Thoracic aorta (tissue), 2 donors: Measurements from ENCODE around the gene PPY. TPM values are rescaled to one million over a fixed set of nuclear protein-coding genes. Genes with fewer than 3 reads are reported as not detected.

ENCODE experiments used
- ATAC-seq: fragments of 150-250 bp; one replicate; pipeline ENCODE4 v1.8.0; 2017; ENCODE audit warnings: low read depth; ENCODE audit not compliant: insufficient number of reproducible peaks, low FRiP score
- DNase-seq: peaks from one replicate; pipeline ENCODE4 v3.0.0-alpha.2; 2020; ENCODE audit warnings: low spot score
- H3K27ac ChIP-seq, 2 donors: fragments of 200-600 bp; sonication (generic); 1 replicate in 1 of 2; 2 replicates in 1 of 2; pipeline ENCODE4 v1.5.1; 2016; ENCODE audit warnings: mild to moderate bottlenecking in 2 of 2, moderate library complexity in 2 of 2
- H3K27me3 ChIP-seq: fragments of 200-600 bp; sonication (generic); replicated peaks from 2 replicates; pipeline ENCODE4 v1.6.0; 2016; ENCODE audit warnings: mild to moderate bottlenecking; ENCODE audit not compliant: insufficient read depth
- H3K36me3 ChIP-seq: fragments of 200-600 bp; sonication (generic); one replicate; pipeline ENCODE4 v1.5.1; 2016
- H3K4me1 ChIP-seq, 2 donors: fragments of 200-600 bp; sonication (generic); 1 replicate in 1 of 2; 2 replicates in 1 of 2; pipeline versions ENCODE4 v1.5.1 to v1.6.0; 2016; ENCODE audit warnings: low read depth in 2 of 2, mild to moderate bottlenecking in 1 of 2; ENCODE audit not compliant: control insufficient read depth in 1 of 2
- H3K4me3 ChIP-seq: fragments of 200-600 bp; sonication (generic); 2 replicates; pipeline ENCODE4 v1.5.1; 2016; ENCODE audit warnings: mild to moderate bottlenecking
- H3K9me3 ChIP-seq: fragments of 200-600 bp; sonication (generic); 2 replicates; pipeline ENCODE4 v1.5.1; 2016
- total RNA-seq, 2 donors: library from RNA; depleted of rRNA; stranded (reverse); fragments of >200 nt; gene quantifications; one replicate each; pipeline versions ENCODE4 v1.1.0 to v1.2.3, GENCODE V29; 2016
- TF ChIP-seq, protein P1 (sequence below): fragments of 200-600 bp; sonication (generic); IDR thresholded peaks from one replicate; pipeline ENCODE4 v1.5.1; 2019; ENCODE audit warnings: antibody characterized with exemption

PPY gene
- total RNA-seq, 2 donors from 2014 or later, result not detected

DNA sequence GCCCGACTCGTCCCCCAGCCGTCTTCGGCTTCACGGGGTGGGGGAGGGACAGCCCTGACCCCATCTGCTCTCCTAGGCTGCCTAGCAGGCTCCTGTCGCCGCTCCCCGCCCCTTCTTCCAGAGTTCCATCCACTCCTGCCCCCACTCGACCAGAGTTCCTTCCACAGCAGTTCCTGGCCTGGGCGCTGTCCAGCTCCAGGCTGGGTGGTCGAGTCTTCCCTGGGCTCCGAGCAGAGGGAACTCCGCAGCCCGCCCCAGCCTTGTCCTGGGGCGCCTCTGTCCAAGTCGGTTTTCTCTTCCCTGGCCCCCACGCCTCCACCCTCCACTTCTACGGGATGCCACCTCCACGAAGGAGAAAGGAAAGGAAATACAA, 10.1 kb upstream of the PPY start:
- TF ChIP-seq, protein P1, sequence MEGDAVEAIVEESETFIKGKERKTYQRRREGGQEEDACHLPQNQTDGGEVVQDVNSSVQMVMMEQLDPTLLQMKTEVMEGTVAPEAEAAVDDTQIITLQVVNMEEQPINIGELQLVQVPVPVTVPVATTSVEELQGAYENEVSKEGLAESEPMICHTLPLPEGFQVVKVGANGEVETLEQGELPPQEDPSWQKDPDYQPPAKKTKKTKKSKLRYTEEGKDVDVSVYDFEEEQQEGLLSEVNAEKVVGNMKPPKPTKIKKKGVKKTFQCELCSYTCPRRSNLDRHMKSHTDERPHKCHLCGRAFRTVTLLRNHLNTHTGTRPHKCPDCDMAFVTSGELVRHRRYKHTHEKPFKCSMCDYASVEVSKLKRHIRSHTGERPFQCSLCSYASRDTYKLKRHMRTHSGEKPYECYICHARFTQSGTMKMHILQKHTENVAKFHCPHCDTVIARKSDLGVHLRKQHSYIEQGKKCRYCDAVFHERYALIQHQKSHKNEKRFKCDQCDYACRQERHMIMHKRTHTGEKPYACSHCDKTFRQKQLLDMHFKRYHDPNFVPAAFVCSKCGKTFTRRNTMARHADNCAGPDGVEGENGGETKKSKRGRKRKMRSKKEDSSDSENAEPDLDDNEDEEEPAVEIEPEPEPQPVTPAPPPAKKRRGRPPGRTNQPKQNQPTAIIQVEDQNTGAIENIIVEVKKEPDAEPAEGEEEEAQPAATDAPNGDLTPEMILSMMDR, result no peak
- Histone ChIP-seq H3K27ac (no peak overlapping the region), H3K4me3 (peak overlapping the region; percentile 23), H3K27me3 (peaks cover 15% of the 10 kb centered on the region), H3K36me3 (no peaks in the 10 kb centered on the region), H3K9me3 (no peaks in the 10 kb centered on the region), H3K4me1 (peaks cover 3 to 6% of the 10 kb centered on the region in 2 donors)
- no peak for ATAC-seq
- DNase-seq, result no peak

DNA sequence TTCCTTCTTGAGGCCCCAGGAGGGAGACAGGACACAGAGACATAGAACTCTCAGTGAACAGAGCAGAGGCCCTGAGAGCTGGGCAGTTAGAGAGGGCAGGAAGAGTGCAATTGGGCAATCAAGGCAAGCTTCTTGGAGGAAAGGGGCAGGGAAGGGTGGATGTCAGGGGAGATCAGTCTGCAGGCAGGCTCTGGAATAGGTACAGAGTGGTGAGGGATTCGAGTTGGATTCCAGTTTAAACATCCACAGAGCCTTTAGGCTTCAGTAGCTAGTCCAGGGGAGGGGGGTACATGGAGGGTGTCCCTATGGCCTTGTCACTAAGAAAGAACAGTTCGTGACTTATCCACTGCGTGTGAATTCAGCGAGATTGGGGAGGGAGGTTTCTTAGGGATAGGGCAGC, 9.5 kb upstream of the PPY start:
- peaks cover 15% of the 10 kb centered on the region for H3K27me3 ChIP-seq
- TF ChIP-seq, protein P1, result no peak

DNA sequence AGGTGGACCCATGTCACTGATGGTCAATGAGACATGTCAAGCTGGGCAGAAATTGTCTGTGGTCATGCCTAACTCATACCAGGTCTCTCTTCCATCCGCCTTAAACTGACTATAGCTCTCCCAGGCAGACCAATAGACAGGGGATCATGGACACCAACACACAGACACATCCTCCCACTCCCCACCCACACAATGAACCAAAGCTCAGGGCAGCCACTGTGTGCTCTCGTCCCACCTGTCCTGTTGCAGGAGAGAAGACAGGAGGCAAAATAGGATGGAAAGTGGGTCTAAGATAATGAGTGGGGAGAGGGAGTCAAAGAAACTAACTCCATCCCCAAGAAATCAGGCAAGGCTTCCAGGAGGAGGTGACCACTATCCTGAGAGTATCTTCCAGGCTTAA, 8.3 kb upstream of the PPY start:
- Histone ChIP-seq H3K27me3 (peaks cover 15% of the 10 kb centered on the region), H3K4me1 (peaks cover 3 to 6% of the 10 kb centered on the region in 2 donors), H3K9me3 (no peaks in the 10 kb centered on the region), H3K36me3 (no peaks in the 10 kb centered on the region), H3K4me3 (no peak overlapping the region), H3K27ac (no peak overlapping the region)
- TF ChIP-seq, protein P1, result no peak
- DNase-seq, result no peak
- ATAC-seq, result no peak

More for the DNA sequence above, 9.5 kb upstream of the PPY start:
- ATAC-seq (no peak), DNase-seq (no peak)
- Histone ChIP-seq H3K9me3 (no peaks in the 10 kb centered on the region), H3K36me3 (no peaks in the 10 kb centered on the region), H3K4me1 (peaks cover 3 to 6% of the 10 kb centered on the region in 2 donors), H3K27ac (no peak overlapping the region), H3K4me3 (no peak overlapping the region)

GRCh38 chr17:43949781-43950180, 7.5 kb upstream of the PPY start:
- TF ChIP-seq, protein P1, result no peak
- Histone ChIP-seq H3K36me3 (no peaks in the 10 kb centered on the region), H3K27me3 (peaks cover 15% of the 10 kb centered on the region), H3K27ac (no peak overlapping the region), H3K9me3 (no peaks in the 10 kb centered on the region), H3K4me3 (no peak overlapping the region), H3K4me1 (peaks cover 3 to 6% of the 10 kb centered on the region in 2 donors)
- DNase-seq, result no peak
- ATAC-seq, result no peak

GRCh38 chr17:43946781-43947180, 4.5 kb upstream of the PPY start:
- no peaks in the 10 kb centered on the region for H3K9me3 ChIP-seq
- no peaks in the 10 kb centered on the region for H3K4me1 ChIP-seq
- no peak overlapping the region for H3K27ac ChIP-seq
- no peaks in the 10 kb centered on the region for H3K36me3 ChIP-seq
- ATAC-seq, result no peak
- H3K4me3 ChIP-seq, result no peak overlapping the region
- TF ChIP-seq, protein P1, result no peak
- H3K27me3 ChIP-seq, result peaks cover 4% of the 10 kb centered on the region
- no peak for DNase-seq
